GM23338 (cell line): ENCODE data around the gene PSMB10. TPM values are rescaled to one million over a fixed set of nuclear protein-coding genes. Genes with fewer than 3 reads are reported as not detected.

Source experiments
- ATAC-seq: fragments of 200-7000 bp; cut with Tn5 transposase; 3 replicates; pipeline ENCODE4 v1.9.1; 2020
- DNase-seq: peaks from one replicate; pipeline ENCODE4 v3.0.0-alpha.2; 2015; ENCODE audit warnings: low spot score
- H2AFZ ChIP-seq: fragments of 200-600 bp; sonication (generic); 2 replicates; pipeline ENCODE4 v1.8.0; 2016; ENCODE audit warnings: antibody characterized with exemption, mild to moderate bottlenecking, moderate library complexity
- H3F3A ChIP-seq: fragments of 200-600 bp; sonication (generic); replicated peaks from 2 replicates; pipeline ENCODE4 v1.8.0; 2017; ENCODE audit warnings: antibody characterized with exemption, mixed run types, low read depth
- H3K27ac ChIP-seq: fragments of 200-600 bp; sonication (generic); 2 replicates; pipeline ENCODE4 v1.6.1; 2016; ENCODE audit warnings: low read depth
- H3K27me3 ChIP-seq: fragments of 200-600 bp; sonication (generic); 2 replicates; pipeline ENCODE4 v1.8.0; 2016; ENCODE audit warnings: mild to moderate bottlenecking, mixed run types, moderate library complexity; ENCODE audit not compliant: insufficient read depth
- H3K36me3 ChIP-seq: fragments of 200-600 bp; sonication (generic); 2 replicates; pipeline ENCODE4 v1.8.0; 2016; ENCODE audit warnings: mild to moderate bottlenecking; ENCODE audit not compliant: insufficient read depth
- H3K4me1 ChIP-seq: fragments of 200-600 bp; sonication (generic); 2 replicates; pipeline ENCODE4 v1.8.0; 2016; ENCODE audit warnings: mild to moderate bottlenecking, moderate library complexity; ENCODE audit not compliant: insufficient read depth
- H3K4me2 ChIP-seq: fragments of 200-600 bp; sonication (generic); 2 replicates; pipeline ENCODE4 v1.7.1; 2017; ENCODE audit warnings: mixed run types
- H3K4me3 ChIP-seq: fragments of 200-600 bp; sonication (generic); 2 replicates; pipeline ENCODE4 v1.6.1; 2016; ENCODE audit warnings: mixed run types
- H3K79me2 ChIP-seq: fragments of 200-600 bp; sonication (generic); replicated peaks from 2 replicates; pipeline ENCODE4 v1.8.0; 2017; ENCODE audit warnings: mild to moderate bottlenecking; ENCODE audit not compliant: insufficient read depth
- H3K9me2 ChIP-seq: fragments of 200-600 bp; sonication (generic); 2 replicates; pipeline ENCODE4 v1.8.0; 2017; ENCODE audit not compliant: insufficient read depth
- H4K20me1 ChIP-seq: fragments of 200-600 bp; sonication (generic); replicated peaks from 2 replicates; pipeline ENCODE4 v1.8.0; 2017; ENCODE audit warnings: mild to moderate bottlenecking; ENCODE audit not compliant: insufficient read depth
- H3K27ac Mint-ChIP-seq: 2 replicates; pipeline ENCODE4 v1.8.0; 2020; ENCODE audit warnings: inconsistent platforms, mild to moderate bottlenecking, moderate library complexity, mixed read lengths
- H3K27me3 Mint-ChIP-seq: 3 replicates; pipeline ENCODE4 v1.8.0; 2022; ENCODE audit warnings: low read depth, mild to moderate bottlenecking, moderate library complexity, mixed read lengths, inconsistent platforms; ENCODE audit not compliant: insufficient read depth, poor library complexity
- H3K36me3 Mint-ChIP-seq: 3 replicates; pipeline ENCODE4 v1.8.0; 2021; ENCODE audit warnings: low read depth, mild to moderate bottlenecking, inconsistent platforms, moderate library complexity, mixed read lengths
- H3K4me1 Mint-ChIP-seq: 3 replicates; pipeline ENCODE4 v1.8.0; 2020; ENCODE audit warnings: mild to moderate bottlenecking, inconsistent platforms, mixed read lengths
- H3K4me3 Mint-ChIP-seq: 3 replicates; pipeline ENCODE4 v1.8.0; 2021; ENCODE audit warnings: moderate library complexity, mild to moderate bottlenecking, inconsistent platforms, mixed read lengths
- H3K9me3 Mint-ChIP-seq: 3 replicates; pipeline ENCODE4 v1.8.0; 2020; ENCODE audit warnings: moderate library complexity, mild to moderate bottlenecking, inconsistent platforms, mixed read lengths
- CREB1 ChIP-seq: fragments of 250-450 bp; sonication (Bioruptor Pico); IDR thresholded peaks from 2 replicates; pipeline ENCODE4 v1.5.0; 2020; ENCODE audit warnings: low read depth, mild to moderate bottlenecking, moderate library complexity
- CTCF ChIP-seq, 2 experiments: fragments of 200-600 bp in 1 of 2; sonication (generic) in 1 of 2; conservative IDR thresholded peaks; 2 replicates each; pipeline versions ENCODE4 v1.5.1 to v1.6.1; 2016 to 2017; ENCODE audit warnings: antibody characterized with exemption in 2 of 2, low read depth in 2 of 2, mild to moderate bottlenecking in 2 of 2, moderate library complexity in 1 of 2
- ETS1 ChIP-seq: IDR thresholded peaks from 2 replicates; pipeline ENCODE4 v1.6.1; 2016; ENCODE audit warnings: antibody characterized with exemption
- EZH2 ChIP-seq: fragments of 200-600 bp; sonication (generic); IDR thresholded peaks from one replicate; pipeline ENCODE4 v1.8.0; 2017; ENCODE audit warnings: antibody characterized with exemption, mild to moderate bottlenecking, low read depth; ENCODE audit not compliant: unreplicated experiment
- EZH2phosphoT487 ChIP-seq: fragments of 200-600 bp; sonication (generic); IDR thresholded peaks from one replicate; pipeline ENCODE4 v1.8.1; 2018; ENCODE audit warnings: antibody characterized with exemption; ENCODE audit not compliant: unreplicated experiment
- JUNB ChIP-seq: IDR thresholded peaks from one replicate; pipeline ENCODE4 v1.6.1; 2016; ENCODE audit warnings: antibody characterized with exemption; ENCODE audit not compliant: unreplicated experiment
- NANOG ChIP-seq: IDR thresholded peaks from 2 replicates; pipeline ENCODE4 v1.6.1; 2016; ENCODE audit warnings: antibody characterized with exemption, borderline replicate concordance
- POLR2AphosphoS5 ChIP-seq: IDR thresholded peaks from 2 replicates; pipeline ENCODE4 v1.6.1; 2016; ENCODE audit warnings: antibody characterized with exemption, low read depth
- REST ChIP-seq: IDR thresholded peaks from one replicate; pipeline ENCODE4 v1.6.1; 2018; ENCODE audit warnings: antibody characterized with exemption; ENCODE audit not compliant: unreplicated experiment
- STAT1 ChIP-seq: IDR thresholded peaks from one replicate; pipeline ENCODE4 v1.6.1; 2016; ENCODE audit warnings: antibody characterized with exemption; ENCODE audit not compliant: unreplicated experiment
- ZNF114 ChIP-seq: fragments of 250-450 bp; sonication (Bioruptor Pico); IDR thresholded peaks from 2 replicates; pipeline ENCODE4 v1.5.0; 2020; ENCODE audit warnings: mild to moderate bottlenecking, moderate library complexity
- ZNF331 ChIP-seq: fragments of 250-450 bp; sonication (Bioruptor Pico); IDR thresholded peaks from 2 replicates; pipeline ENCODE4 v1.5.0; 2020; ENCODE audit warnings: low read depth, mild to moderate bottlenecking, moderate library complexity
- ZNF462 ChIP-seq: fragments of 250-450 bp; sonication (Bioruptor Pico); IDR thresholded peaks from 2 replicates; pipeline ENCODE4 v1.5.0; 2020; ENCODE audit warnings: mild to moderate bottlenecking, moderate library complexity
- polyA plus RNA-seq: library from polyadenylated mRNA; unstranded; fragments of >200 nt; fragmentation: Nextera tagmentation; extraction: Ambion mirVana; gene quantifications from 2 replicates; pipeline ENCODE4 v1.2.1, GENCODE V29; 2016
- total RNA-seq: library from RNA; depleted of rRNA; stranded (reverse); fragments of >200 nt; shearing (Covaris generic); gene quantifications from 2 replicates; pipeline ENCODE4 v1.2.3, GENCODE V29; 2014

Gene PSMB10
- total and polyA plus RNA-seq, 2 experiments from 2014 or later, result 27.5 to 114 TPM

- peaks cover 26% of the 10 kb centered on the region for H3K4me1 Mint-ChIP-seq
- ATAC-seq (no peak), DNase-seq (no peak)
- no peaks in the 10 kb centered on the region for H3K27me3 ChIP-seq
- H3K4me3 ChIP-seq, result no peak overlapping the region
- peaks cover 33% of the 10 kb centered on the region for H3K4me1 ChIP-seq
- H3K36me3 ChIP-seq, result no peaks in the 10 kb centered on the region
- no peak overlapping the region for H3K4me3 Mint-ChIP-seq
- no peaks in the 10 kb centered on the region for H3K9me3 Mint-ChIP-seq
- H3F3A ChIP-seq, result peaks cover 23% of the 10 kb centered on the region; the same call in 1 of the 2 replicates
- H3K4me2 ChIP-seq, result no peak overlapping the region
- H2AFZ ChIP-seq, result no peak overlapping the region
- no peak overlapping the region for H3K27ac Mint-ChIP-seq
- TF ChIP-seq NANOG, result no peak
- no peak for TF ChIP-seq ZNF331 (CRISPR knock-in tag)
- no peak for TF ChIP-seq ETS1
- no peak for TF ChIP-seq ZNF114
- TF ChIP-seq EZH2phosphoT487, result no peak
- no peak for TF ChIP-seq REST
- no peak for TF ChIP-seq STAT1
- no peak for TF ChIP-seq CREB1 (CRISPR knock-in tag)
- no peak for TF ChIP-seq CTCF (conservative IDR thresholded peaks at IDR 0.05; ENCODE audit: low read depth in 2 of 2)
- no peak for TF ChIP-seq ZNF462
- no peak for TF ChIP-seq JUNB
- TF ChIP-seq EZH2, result no peak
- TF ChIP-seq POLR2AphosphoS5, result no peak
- no peaks in the 10 kb centered on the region; the same call in 1 of the 2 replicates for H4K20me1 ChIP-seq
- H3K27ac ChIP-seq, result no peak overlapping the region
- peaks cover 9% of the 10 kb centered on the region for H3K27me3 Mint-ChIP-seq
- peaks cover 8% of the 10 kb centered on the region for H3K36me3 Mint-ChIP-seq
- H3K79me2 ChIP-seq, result peaks cover under 1% of the 10 kb centered on the region; the same call in 1 of the 2 replicates
- H3K9me2 ChIP-seq, result no peaks in the 10 kb centered on the region
Measured at GRCh38 chr16:67888331-67888730, 48.3 kb downstream of the PSMB10 start.
